ENCODE data around the gene PRF1. TPM values are rescaled to one million over a fixed set of nuclear protein-coding genes. Genes with fewer than 3 reads are reported as not detected.

PRF1 gene
- polyA plus RNA-seq, 1 donor: 2.0 TPM

DNA sequence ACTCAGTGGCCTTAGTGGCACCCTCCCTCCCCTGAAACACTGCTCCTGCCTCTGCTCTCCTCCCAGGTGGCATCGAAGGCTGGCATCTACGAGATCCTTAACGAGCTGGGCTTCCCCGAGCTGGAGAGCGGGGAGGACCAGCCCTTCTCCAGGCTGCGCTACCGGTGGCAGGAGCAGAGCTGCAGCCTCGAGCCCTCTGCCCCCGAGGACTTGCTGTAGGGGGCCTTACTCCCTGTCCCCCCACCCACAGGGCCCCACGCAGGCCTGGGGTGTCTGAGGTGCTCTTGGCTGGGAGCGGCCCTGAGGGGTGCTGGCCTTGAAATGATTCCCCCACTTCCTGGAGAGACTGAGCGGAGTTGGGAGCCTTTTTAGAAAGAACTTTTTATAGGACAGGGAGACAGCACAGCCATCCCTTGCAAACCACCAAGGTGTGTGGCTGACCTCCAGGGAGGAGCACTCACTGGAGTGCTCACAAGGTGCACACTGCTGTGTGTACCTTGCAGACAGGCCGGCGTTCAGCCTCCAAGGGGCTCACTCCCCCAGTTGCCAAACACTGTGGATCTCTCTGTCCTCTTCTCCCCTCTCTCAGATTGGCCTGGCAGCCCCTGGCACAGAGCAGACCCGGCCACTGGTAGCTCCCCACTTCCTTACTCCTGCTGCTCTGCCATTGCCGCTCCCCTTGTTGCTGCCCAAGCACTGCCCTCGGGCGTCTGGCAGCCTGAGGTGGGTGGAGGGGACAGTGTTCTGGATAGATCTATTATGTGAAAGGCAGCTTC, 35.8 kb downstream of the PRF1 start:
- Histone ChIP-seq H3K27ac (ENCODE audit: low read length) (no peak overlapping the region), H3K27me3 (ENCODE audit: control insufficient read depth, insufficient read depth, low read length) (no peaks in the 10 kb centered on the region), H3K36me3 (ENCODE audit: control insufficient read depth, insufficient read depth, low read length) (peaks cover 7% of the 10 kb centered on the region), H3K9me3 (ENCODE audit: control insufficient read depth, low read depth, low read length) (no peaks in the 10 kb centered on the region), H3K4me1 (ENCODE audit: control insufficient read depth, insufficient read depth, low read length) (peaks cover 8% of the 10 kb centered on the region), H3K4me3 (ENCODE audit: low read length) (no peak overlapping the region)
- WGBS (ENCODE audit: insufficient coverage, low lambda C conversion rate): no CpG with 5 or more reads among the region's 18 CpGs
- DNase-seq: no peak

DNA sequence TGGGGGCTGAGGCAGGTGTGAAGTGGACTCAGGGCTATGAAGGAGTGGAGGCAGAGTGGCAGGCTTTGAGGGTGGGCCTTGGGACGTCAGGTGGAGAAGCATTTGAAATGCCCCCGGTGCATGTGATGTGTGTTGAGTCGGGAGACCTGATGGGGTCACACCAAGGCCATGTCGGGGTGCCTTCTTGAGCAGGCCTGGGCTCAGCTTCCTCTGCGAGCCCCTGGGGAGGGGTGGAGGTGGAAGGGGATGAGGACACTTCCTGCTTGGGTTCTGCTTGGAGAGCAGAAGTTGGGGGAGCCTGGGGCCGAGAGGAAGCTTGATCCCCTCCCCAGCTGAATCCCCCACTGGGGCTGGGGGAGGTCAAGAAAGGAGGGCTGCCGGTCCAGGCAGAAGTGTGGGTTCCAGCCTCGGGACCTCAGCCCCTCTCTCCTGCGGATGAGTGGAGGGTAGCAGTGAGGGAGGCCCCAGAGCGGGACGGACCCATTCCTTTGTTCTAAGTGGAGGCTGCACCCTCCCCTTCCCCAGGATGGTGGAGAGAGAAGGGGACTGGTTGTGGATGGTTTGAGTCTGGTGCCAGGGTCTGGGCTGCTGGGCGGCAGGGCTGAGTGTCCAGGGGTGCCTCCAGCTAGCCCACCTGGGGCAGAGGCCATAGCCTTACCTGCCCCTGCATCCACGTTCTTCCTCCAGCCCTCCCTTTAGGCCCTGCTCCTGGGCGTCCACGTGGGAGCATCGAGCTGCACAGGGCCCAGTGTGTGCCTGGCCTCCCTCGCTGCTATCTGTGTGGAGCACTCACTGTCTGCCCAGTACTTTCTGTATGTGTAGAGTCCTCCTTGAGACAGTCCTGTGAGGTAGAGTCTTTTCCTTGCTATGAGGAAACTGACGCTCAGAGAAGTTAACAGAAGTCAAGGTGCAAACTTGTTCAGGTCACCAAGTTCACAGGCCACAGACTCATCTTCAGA, 36.7 kb downstream of the PRF1 start:
- Histone ChIP-seq H3K4me3 (ENCODE audit: low read length) (no peak overlapping the region), H3K9me3 (ENCODE audit: control insufficient read depth, low read depth, low read length) (no peaks in the 10 kb centered on the region), H3K27ac (ENCODE audit: low read length) (no peak overlapping the region), H3K27me3 (ENCODE audit: control insufficient read depth, insufficient read depth, low read length) (no peaks in the 10 kb centered on the region), H3K4me1 (ENCODE audit: control insufficient read depth, insufficient read depth, low read length) (peaks cover 8% of the 10 kb centered on the region), H3K36me3 (ENCODE audit: control insufficient read depth, insufficient read depth, low read length) (peaks cover 7% of the 10 kb centered on the region)
- DNase-seq: no peak
- no CpG with 5 or more reads among the region's 18 CpGs for WGBS (ENCODE audit: insufficient coverage, low lambda C conversion rate)

DNA sequence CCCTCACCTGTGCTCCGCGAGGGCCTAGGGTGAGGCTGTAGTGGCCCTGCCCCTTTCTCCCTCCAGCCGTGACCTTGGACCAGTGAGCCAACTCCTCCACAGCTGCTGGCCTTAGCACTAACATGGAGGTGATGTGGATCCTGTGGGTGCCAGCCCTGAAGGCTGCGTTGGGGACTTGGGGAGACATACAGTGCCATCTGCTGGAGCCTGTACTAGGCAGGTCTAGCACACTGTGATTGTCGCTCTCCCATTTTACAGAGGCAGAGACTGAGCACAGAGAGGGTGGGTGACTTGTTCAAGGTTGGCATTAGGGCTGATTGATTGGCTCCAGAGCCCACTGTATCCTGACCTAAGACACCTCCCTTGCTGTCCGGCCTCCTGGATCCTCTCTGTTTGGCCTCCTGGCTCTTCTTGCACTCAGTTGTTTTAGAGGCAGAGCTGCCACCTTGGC, 37.6 kb downstream of the PRF1 start:
- H3K4me1 ChIP-seq (ENCODE audit: control insufficient read depth, insufficient read depth, low read length): peaks cover 10% of the 10 kb centered on the region
- H3K36me3 ChIP-seq (ENCODE audit: control insufficient read depth, insufficient read depth, low read length): peaks cover 7% of the 10 kb centered on the region
- H3K27me3 ChIP-seq (ENCODE audit: control insufficient read depth, insufficient read depth, low read length): no peaks in the 10 kb centered on the region
- DNase-seq: no peak
- H3K4me3 ChIP-seq (ENCODE audit: low read length): no peak overlapping the region
- no peaks in the 10 kb centered on the region for H3K9me3 ChIP-seq (ENCODE audit: control insufficient read depth, low read depth, low read length)
- no peak overlapping the region for H3K27ac ChIP-seq (ENCODE audit: low read length)
- no CpG with 5 or more reads among the region's 6 CpGs for whole genome bisulfite sequencing (ENCODE audit: insufficient coverage, low lambda C conversion rate)

DNA sequence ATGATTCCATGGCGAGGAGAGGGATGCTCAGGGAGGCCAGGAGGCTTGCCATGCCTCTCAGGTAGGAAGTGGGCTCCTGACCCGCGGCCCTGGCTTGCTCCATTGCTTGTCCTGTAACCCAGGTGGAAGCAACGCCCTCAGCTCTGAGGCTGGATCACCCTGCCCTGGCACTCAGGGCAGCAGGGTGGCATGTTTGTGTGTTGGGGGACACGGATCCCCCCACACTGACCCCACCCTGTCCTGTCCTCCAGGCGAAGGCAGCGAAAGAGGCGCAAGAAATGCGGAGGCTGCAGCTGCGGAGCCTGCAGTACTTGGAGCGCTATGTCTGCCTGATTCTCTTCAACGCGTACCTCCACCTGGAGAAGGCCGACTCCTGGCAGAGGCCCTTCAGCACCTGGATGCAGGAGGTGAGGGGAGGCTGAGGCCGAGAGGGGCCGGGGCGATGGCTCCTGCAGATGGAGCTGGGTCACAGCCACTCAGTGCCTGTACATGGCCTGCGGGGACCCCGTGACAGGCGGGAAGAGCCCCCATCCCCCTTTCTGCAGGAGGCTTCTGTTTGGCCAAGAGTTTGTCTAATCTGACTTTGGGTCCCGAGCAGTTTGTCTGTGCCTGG, 38.3 kb downstream of the PRF1 start:
- H3K27ac ChIP-seq (ENCODE audit: low read length): no peak overlapping the region
- H3K4me1 ChIP-seq (ENCODE audit: control insufficient read depth, insufficient read depth, low read length): peaks cover 16% of the 10 kb centered on the region
- DNase-seq: no peak
- no peak overlapping the region for H3K4me3 ChIP-seq (ENCODE audit: low read length)
- no CpG with 5 or more reads among the region's 21 CpGs for WGBS (ENCODE audit: insufficient coverage, low lambda C conversion rate)
- H3K36me3 ChIP-seq (ENCODE audit: control insufficient read depth, insufficient read depth, low read length): peaks cover 7% of the 10 kb centered on the region
- no peaks in the 10 kb centered on the region for H3K27me3 ChIP-seq (ENCODE audit: control insufficient read depth, insufficient read depth, low read length)
- no peaks in the 10 kb centered on the region for H3K9me3 ChIP-seq (ENCODE audit: control insufficient read depth, low read depth, low read length)

DNA sequence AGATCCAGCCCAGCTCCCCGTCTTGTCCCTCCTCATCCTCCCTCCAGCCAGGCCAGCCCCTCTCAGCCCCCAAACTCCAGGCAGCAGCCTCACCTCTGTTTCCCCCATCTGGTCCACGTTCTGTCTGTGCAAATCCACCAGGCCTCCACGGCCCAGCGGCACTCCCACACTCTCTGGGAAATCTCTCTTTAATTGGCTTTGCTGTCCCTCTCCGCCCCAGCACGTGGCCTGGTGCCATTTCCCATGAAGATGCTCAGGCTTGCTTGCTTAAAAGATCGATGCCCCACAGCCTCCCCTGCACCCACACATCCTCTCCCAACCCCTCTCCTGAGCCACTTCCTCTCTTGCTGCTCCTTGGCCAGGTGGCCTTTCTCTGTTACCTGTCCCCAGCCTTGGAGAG, 39.3 kb downstream of the PRF1 start:
- DNase-seq: no peak
- no peaks in the 10 kb centered on the region for H3K9me3 ChIP-seq (ENCODE audit: control insufficient read depth, low read depth, low read length)
- peaks cover 7% of the 10 kb centered on the region for H3K36me3 ChIP-seq (ENCODE audit: control insufficient read depth, insufficient read depth, low read length)
- WGBS (ENCODE audit: insufficient coverage, low lambda C conversion rate): 100% methylated on average over 1 of the region's 7 CpGs
- H3K27ac ChIP-seq (ENCODE audit: low read length): no peak overlapping the region
- H3K27me3 ChIP-seq (ENCODE audit: control insufficient read depth, insufficient read depth, low read length): no peaks in the 10 kb centered on the region
- peaks cover 16% of the 10 kb centered on the region for H3K4me1 ChIP-seq (ENCODE audit: control insufficient read depth, insufficient read depth, low read length)
- no peak overlapping the region for H3K4me3 ChIP-seq (ENCODE audit: low read length)

DNA sequence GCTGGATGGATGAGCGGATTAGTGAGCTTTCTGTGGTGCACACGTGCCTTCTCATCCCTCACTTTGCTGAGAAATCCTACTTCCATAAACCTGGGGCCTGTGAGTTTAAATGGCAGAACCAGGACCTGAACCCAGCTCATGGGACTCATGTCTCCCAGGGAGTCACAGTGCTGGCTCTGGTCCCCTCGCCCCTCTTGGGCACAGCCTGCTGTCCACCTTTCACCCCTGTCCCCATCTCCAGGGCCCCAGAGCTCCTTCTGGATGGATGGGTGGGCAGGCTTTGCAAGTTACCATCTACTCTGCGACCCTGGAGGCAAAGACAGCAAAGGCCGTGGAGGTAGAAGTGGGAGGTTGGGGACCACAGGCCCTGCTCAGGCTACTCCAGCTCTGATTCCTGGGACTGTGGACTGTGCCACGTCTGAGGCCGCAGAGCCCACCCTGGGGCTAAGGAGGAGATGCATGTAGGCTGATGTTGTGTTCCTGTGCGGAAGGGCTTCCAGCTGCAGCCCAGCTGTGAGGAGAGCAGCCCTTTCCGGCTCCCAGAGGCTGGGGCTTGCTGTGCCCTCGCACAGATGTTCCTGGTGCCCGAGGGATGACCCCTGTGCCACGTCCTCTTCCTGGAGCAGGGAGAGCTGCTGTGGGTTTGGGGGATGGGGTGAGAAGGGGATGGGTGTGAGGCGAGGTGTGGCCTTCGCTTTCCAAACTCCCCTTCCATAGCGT, 40.3 kb downstream of the PRF1 start:
- WGBS (ENCODE audit: insufficient coverage, low lambda C conversion rate): no CpG with 5 or more reads among the region's 15 CpGs

DNA sequence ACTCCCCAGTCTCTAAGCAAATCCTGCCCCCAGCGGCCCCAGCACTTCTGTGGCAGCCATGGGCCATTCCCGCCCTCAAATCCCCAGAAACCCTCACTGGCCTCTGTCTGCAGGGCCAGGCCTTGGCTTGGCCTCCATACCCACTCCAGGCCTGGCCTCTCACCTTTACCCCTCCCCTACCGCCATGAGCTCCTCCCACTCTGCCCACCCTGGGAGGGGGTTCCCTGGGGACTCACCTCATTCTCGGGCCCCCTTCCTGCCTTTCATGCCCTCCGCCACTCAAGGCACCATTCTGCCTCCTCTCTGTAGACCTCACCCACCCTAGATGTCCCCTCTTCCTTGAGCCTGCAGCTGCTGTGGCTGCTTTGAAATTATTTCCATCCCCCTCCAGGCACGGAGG, 41.0 kb downstream of the PRF1 start:
- no peaks in the 10 kb centered on the region for H3K9me3 ChIP-seq (ENCODE audit: control insufficient read depth, low read depth, low read length)
- H3K4me1 ChIP-seq (ENCODE audit: control insufficient read depth, insufficient read depth, low read length): peaks cover 16% of the 10 kb centered on the region
- H3K27me3 ChIP-seq (ENCODE audit: control insufficient read depth, insufficient read depth, low read length): no peaks in the 10 kb centered on the region
- WGBS (ENCODE audit: insufficient coverage, low lambda C conversion rate): 100% methylated on average over 1 of the region's 6 CpGs
- DNase-seq: no peak
- peaks cover 7% of the 10 kb centered on the region for H3K36me3 ChIP-seq (ENCODE audit: control insufficient read depth, insufficient read depth, low read length)
- H3K27ac ChIP-seq (ENCODE audit: low read length): peak overlapping the region; percentile 11
- no peak overlapping the region for H3K4me3 ChIP-seq (ENCODE audit: low read length)

More for the DNA sequence above, 40.3 kb downstream of the PRF1 start:
- Histone ChIP-seq H3K9me3 (ENCODE audit: control insufficient read depth, low read depth, low read length) (no peaks in the 10 kb centered on the region), H3K36me3 (ENCODE audit: control insufficient read depth, insufficient read depth, low read length) (peaks cover 7% of the 10 kb centered on the region), H3K4me1 (ENCODE audit: control insufficient read depth, insufficient read depth, low read length) (peaks cover 16% of the 10 kb centered on the region), H3K27ac (ENCODE audit: low read length) (no peak overlapping the region), H3K4me3 (ENCODE audit: low read length) (no peak overlapping the region), H3K27me3 (ENCODE audit: control insufficient read depth, insufficient read depth, low read length) (no peaks in the 10 kb centered on the region)
- DNase-seq: no peak

DNA sequence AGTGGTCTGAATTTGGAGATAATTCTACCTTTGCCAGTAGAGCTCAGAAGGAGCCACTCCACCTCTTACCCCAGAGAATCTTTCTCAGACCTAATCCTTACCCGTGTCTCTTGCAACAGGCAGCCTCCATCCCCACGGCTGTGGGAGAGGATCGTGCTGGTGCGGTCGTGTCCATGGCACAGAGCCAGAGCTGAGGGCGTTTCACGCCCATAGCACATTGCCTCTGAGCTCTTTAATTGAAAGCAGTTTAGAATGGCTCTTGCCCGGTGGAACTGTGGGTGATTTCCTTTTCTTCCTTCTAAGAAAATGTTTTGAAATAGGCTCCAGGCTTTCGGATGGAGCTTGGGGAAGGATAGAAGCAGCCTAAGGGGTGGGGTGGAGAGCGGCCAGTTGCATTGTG, 41.5 kb downstream of the PRF1 start:
- WGBS (ENCODE audit: insufficient coverage, low lambda C conversion rate): no CpG with 5 or more reads among the region's 10 CpGs
- Histone ChIP-seq H3K4me3 (ENCODE audit: low read length) (no peak overlapping the region), H3K27me3 (ENCODE audit: control insufficient read depth, insufficient read depth, low read length) (no peaks in the 10 kb centered on the region), H3K36me3 (ENCODE audit: control insufficient read depth, insufficient read depth, low read length) (peaks cover 7% of the 10 kb centered on the region), H3K9me3 (ENCODE audit: control insufficient read depth, low read depth, low read length) (no peaks in the 10 kb centered on the region), H3K4me1 (ENCODE audit: control insufficient read depth, insufficient read depth, low read length) (peaks cover 16% of the 10 kb centered on the region), H3K27ac (ENCODE audit: low read length) (no peak overlapping the region)
- DNase-seq: no peak

DNA sequence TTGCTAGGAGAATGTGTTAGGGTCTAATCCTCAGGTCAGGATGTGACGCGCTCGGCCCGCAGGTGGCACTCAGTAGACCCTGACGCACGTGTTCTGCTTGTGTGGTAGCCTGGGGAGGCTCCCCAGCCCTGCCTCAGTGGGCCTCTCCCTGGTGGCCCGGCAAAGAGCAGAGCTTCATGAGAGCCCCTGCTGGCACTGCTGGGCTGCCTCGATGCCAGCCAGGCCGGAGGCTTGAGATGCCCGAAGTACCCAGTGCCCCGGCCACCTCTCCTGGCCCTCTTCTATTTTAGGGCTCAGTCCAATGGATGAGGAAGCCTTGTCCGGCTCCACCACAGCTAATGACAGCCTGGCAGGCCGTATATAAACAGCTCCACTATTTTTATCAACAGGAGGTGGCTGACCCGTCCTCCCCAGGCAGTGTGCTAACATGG, 42.0 kb downstream of the PRF1 start:
- Histone ChIP-seq H3K36me3 (ENCODE audit: control insufficient read depth, insufficient read depth, low read length) (peaks cover 7% of the 10 kb centered on the region), H3K4me1 (ENCODE audit: control insufficient read depth, insufficient read depth, low read length) (peaks cover 16% of the 10 kb centered on the region), H3K27ac (ENCODE audit: low read length) (no peak overlapping the region), H3K9me3 (ENCODE audit: control insufficient read depth, low read depth, low read length) (no peaks in the 10 kb centered on the region), H3K27me3 (ENCODE audit: control insufficient read depth, insufficient read depth, low read length) (no peaks in the 10 kb centered on the region), H3K4me3 (ENCODE audit: low read length) (no peak overlapping the region)
- WGBS (ENCODE audit: insufficient coverage, low lambda C conversion rate): no CpG with 5 or more reads among the region's 14 CpGs
- no peak for DNase-seq

DNA sequence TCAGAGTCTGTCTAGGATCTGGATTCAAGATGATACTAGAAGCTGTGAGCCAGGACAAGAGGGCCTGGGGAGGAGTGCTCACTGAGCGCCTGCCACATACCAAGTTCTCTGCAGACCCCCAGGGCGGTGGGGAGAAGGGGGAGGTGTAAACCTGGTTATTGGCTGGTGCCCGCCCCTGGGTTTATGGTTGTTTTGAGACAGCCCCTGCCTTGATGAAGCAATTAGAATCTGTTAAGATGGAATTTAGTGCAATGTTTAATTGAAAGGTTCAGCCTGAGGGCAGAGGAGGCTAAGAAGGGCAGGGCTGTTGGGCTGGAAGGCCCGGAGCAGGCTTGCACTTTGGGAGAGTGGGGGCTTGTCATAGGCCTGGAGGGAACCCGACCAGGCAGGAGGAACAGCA, 42.7 kb downstream of the PRF1 start:
- no CpG with 5 or more reads among the region's 5 CpGs for WGBS (ENCODE audit: insufficient coverage, low lambda C conversion rate)
- DNase-seq: no peak
- Histone ChIP-seq H3K4me3 (ENCODE audit: low read length) (no peak overlapping the region), H3K27me3 (ENCODE audit: control insufficient read depth, insufficient read depth, low read length) (no peaks in the 10 kb centered on the region), H3K36me3 (ENCODE audit: control insufficient read depth, insufficient read depth, low read length) (peaks cover 4% of the 10 kb centered on the region), H3K27ac (ENCODE audit: low read length) (no peak overlapping the region), H3K9me3 (ENCODE audit: control insufficient read depth, low read depth, low read length) (no peaks in the 10 kb centered on the region), H3K4me1 (ENCODE audit: control insufficient read depth, insufficient read depth, low read length) (peaks cover 16% of the 10 kb centered on the region)
